Fibroblast of the aortic adventitia (primary cell): ENCODE results near the gene TICRR. TPM values are rescaled to one million over a fixed set of nuclear protein-coding genes. Genes with fewer than 3 reads are reported as not detected.

Experiments
- DNase-seq: peaks from one replicate; pipeline ENCODE4 v3.0.0-alpha.2; 2010; ENCODE audit warnings: low read depth
- H3K4me3 ChIP-seq: 2 replicates; pipeline ENCODE4 v1.5.1; 2011; ENCODE audit warnings: low read depth, mild to moderate bottlenecking, control low read depth, low read length, moderate library complexity
- CTCF ChIP-seq: IDR thresholded peaks from 2 replicates; pipeline ENCODE4 v1.5.1; 2011; ENCODE audit warnings: mild to moderate bottlenecking, low read length, control low read depth, inconsistent platforms; ENCODE audit not compliant: insufficient read depth
- total RNA-seq: library from RNA; depleted of rRNA; stranded (reverse); fragments of >200 nt; gene quantifications from 2 replicates; pipeline ENCODE4 v1.2.3, GENCODE V29; 2012; ENCODE audit warnings: low replicate concordance

The TICRR gene
- total RNA-seq, 1 donor: 8.8 TPM

GRCh38 chr15:89675606-89676005, 100.3 kb downstream of the TICRR start:
- DNase-seq: no peak
- TF ChIP-seq CTCF: no peak
- no peak overlapping the region for H3K4me3 ChIP-seq

- no peak for TF ChIP-seq CTCF
- no peak overlapping the region for H3K4me3 ChIP-seq
- DNase-seq: no peak
Measured at GRCh38 chr15:89677381-89677780, 102.1 kb downstream of the TICRR start.

Other genes starting within 250 kb of the TICRR start
- gene POLG, start 240.6 kb upstream of the TICRR start, total RNA-seq: 40.3 and 69.7 TPM in 2 replicates
- not detected in 2 replicates for gene RHCG, start 78.9 kb upstream of the TICRR start, total RNA-seq
- 10.6 and 22.1 TPM in 2 replicates for gene KIF7, start 80.0 kb downstream of the TICRR start, total RNA-seq
- 0.27 and 0.41 TPM in 2 replicates for gene PLIN1, start 103.9 kb downstream of the TICRR start, total RNA-seq
- 8.7 and 13.0 TPM in 2 replicates for gene PEX11A, start 115.3 kb downstream of the TICRR start, total RNA-seq
- gene WDR93, start 115.3 kb downstream of the TICRR start, total RNA-seq: 0.09 and 0.49 TPM in 2 replicates
- 0.45 and 0.49 TPM in 2 replicates for gene MESP1, start 175.8 kb downstream of the TICRR start, total RNA-seq
- gene MESP2, start 200.9 kb downstream of the TICRR start, total RNA-seq: 1.3 and 2.9 TPM in 2 replicates
- 20.8 and 82.6 TPM in 2 replicates for gene ANPEP, start 239.4 kb downstream of the TICRR start, total RNA-seq